OCI-M2 (cell line): ENCODE results near the gene COASY.

Source experiments
- DNase-seq: peaks from one replicate; lab custom pipeline; 2025; ENCODE audit not compliant: unreplicated experiment; lab: John Stamatoyannopoulos, UW

The COASY gene

GRCh38 chr17:42571435-42572225 lies 9.7 kb downstream of the COASY start:
- no peak for DNase-seq

DNA sequence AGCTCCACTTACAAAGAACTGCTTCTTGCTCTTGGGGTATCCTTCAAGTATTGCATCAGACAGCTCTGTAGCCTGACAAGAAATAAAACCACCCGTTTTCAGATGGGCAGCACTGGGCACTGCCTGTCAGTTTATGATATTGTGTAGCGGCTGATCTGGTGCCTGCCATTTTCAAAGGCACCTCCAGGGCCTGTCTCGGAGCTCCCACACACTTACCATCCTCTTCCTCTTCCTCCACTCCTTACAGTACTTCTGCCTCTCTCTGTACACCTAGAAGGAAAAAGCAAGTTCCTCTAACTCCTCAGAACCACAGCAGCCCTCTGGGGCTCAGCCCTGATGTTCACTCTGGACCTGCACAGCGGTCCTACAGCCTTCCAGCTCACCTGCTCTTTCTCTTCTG lies 11.1 kb downstream of the COASY start:
- no peak for DNase-seq

- no peak for DNase-seq
Measured at GRCh38 chr17:42574463-42574862, 12.5 kb downstream of the COASY start.

GRCh38 chr17:42577140-42577531 lies 15.2 kb downstream of the COASY start:
- no peak for DNase-seq

- peak; percentile 74 for DNase-seq
Measured at GRCh38 chr17:42577532-42578281, 15.8 kb downstream of the COASY start, which contains the start of gene PSMC3IP. Gene PSMC3IP (minus strand): TSS chr17:42577729. CDS start chr17:42577686, 43 bp downstream.

DNA sequence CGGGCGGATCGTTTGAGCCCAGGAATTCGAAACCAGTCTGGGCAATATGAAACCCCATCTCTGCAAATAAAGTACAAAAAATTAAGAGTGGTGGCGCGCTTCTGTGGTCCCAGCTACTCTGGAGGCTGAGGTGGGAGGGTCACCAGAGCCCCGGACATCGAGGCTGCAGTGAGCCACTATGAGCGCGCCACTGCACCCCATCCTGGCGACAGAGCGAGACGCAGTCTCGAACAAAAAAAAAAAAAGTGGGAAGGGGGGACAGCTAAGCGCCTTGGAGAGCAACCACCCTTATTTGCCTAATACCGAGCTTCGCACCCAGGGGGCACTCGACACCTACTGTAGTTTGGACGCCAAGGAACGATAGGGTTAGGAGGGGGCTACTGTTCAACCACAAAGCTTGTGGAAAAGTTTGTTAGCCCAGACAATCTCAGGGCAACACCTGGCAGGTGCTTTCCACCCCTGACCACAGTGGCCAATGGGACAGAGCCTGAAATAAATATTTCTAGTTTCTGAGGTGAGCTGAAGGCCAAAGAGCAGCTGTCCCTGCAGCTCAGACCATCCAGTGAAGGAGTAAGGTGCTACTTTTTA lies 16.4 kb downstream of the COASY start:
- DNase-seq = peak; percentile 51

- DNase-seq = no peak
Measured at GRCh38 chr17:42579794-42580551, 18.0 kb downstream of the COASY start.

- DNase-seq = no peak
Measured at GRCh38 chr17:42581744-42582270, 19.9 kb downstream of the COASY start.

- no peak for DNase-seq
Measured at GRCh38 chr17:42584880-42585279, 22.9 kb downstream of the COASY start.

DNA sequence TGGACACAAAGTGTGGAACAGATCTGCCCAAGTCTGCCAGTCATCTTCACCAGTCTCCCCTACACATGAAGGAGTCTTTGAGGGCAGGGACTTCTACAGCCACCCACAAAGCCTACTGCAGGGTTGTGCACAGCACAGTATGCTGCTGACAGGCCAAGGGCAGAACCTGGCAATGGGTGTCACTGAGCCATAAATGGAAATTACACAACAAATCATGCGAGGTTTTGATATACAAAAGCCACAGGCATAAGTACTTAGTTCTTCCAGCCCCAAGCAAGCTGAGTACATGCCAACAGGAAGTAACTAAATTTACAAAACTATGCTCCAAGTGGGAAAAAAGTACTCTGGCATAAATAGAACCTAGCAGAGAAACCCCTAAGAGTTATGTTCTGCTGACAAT lies 23.4 kb downstream of the COASY start:
- no peak for DNase-seq

- DNase-seq = no peak
Measured at GRCh38 chr17:42586514-42587230, 24.7 kb downstream of the COASY start.

DNA sequence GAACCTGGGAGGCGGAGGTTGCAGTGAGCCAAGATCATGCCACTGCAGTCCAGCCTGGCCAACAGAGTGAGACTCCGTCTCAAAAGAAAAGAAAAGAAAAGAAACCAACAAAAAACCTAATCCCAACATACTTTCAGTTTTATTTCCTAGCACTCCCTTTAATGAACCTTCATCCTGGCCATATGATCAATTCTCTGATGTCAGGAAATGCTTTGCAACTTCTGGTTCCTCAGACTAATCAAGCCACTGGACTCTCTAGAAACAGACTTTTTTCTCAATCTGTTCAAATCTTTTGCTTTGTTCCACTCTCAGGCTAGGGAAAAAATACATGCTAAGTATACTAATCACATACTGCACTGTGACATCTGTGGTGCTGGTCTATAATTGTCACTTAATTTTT lies 28.9 kb downstream of the COASY start:
- no peak for DNase-seq

DNA sequence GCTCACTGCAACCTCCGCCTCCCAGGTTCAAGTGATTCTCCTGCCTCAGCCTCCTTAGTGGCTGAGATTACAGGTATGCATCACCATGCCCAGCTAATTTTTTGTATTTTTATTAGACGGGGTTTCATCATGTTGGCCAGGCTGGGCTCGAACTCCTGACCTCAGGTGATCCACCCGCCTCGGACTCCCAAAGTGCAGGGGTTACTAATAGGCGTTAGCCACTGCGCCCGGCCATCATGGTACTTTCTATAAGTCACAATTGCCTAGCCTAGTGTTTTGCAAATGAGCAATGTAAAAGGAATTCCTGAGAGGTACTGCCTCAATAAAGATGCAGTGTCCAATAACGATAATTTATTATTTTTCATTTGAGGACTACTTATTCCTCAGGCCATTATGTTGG lies 29.5 kb downstream of the COASY start:
- DNase-seq = no peak

GRCh38 chr17:42596386-42596785 lies 34.4 kb downstream of the COASY start:
- DNase-seq = no peak

DNA sequence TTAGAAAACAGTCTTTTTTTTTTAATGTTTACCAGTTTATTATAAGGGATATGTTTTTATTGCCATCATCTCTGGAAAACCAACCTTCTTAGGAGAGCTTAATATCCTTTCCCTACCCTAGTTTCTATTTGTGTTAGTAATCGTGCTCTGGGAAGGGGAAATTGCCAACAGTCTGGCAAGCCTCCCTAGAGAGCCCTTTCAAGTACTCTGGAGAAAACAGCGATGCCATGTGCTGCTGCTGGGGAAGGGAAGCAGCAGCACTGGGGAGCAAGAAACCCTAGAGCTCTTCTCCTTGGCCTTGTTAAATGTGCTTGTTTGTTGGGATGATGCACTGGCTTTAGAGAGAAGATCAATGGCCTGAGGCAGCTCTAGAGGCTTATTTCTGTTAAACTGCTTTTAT lies 37.0 kb downstream of the COASY start:
- DNase-seq = no peak

GRCh38 chr17:42603318-42603717 lies 41.4 kb downstream of the COASY start:
- DNase-seq = no peak

DNA sequence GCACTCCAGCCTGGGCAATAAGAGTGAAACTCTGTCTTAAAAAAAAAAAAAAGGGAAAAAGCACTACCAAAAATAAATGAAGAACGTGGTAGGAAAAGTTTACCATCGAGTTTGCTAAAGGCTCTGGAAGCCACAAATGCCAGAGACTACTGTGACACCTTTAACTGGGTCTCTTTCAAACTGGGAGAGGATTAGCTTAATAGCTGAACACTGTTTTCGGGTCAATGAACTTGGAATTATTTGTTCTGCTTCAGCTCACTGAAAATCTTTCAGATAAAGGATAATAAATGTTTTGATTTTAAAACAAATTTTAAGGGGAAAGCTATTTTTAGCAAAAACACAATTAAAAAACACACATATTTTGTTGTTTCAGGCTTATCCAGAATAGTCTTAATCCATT lies 45.8 kb downstream of the COASY start:
- no peak for DNase-seq

- no peak for DNase-seq
Measured at GRCh38 chr17:42608305-42609181, 46.6 kb downstream of the COASY start.

DNA sequence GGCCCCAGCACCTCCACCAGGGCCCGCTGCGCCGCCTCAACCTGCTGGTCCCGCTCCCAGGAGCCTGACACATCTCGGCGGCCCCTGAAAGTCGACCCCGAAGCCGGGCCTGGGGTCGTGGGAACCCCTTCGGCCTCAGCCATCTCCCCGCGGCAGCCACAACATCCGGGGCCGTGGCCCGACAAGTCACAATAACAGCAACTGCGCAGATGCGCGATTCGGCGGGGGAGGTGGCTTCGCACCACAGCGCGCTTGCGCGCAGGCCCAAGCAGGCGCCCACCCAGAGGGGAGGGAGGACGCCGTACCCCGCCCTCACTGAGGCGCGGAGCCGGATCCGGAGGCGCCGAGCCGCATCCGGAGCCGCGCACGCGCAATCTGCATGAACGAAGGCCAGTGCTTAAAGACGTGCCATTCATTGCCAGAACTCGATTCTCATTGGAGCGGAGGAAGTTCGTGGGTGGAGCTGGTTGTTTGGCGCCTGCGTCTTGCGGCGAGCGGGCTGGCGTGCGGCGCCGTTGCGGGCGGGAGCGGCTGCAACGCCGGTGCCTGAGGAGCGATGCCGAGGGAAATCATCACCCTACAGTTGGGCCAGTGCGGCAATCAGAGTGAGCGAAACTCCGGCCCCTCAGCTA lies 47.4 kb downstream of the COASY start, which contains the start of the genes RETREG3 and TUBG1:
TSS of gene RETREG3 (minus strand) at position 193 of the 632 bp plus-strand sequence. CDS start at position 143, 50 bp downstream.
TSS of gene TUBG1 (plus strand) at position 502 of the 632 bp plus-strand sequence. CDS start at position 557, 55 bp downstream.
- peak; percentile 72 for DNase-seq
